Hair follicle dermal papilla cell (primary cell): ENCODE measurements around the gene RECQL. TPM values are rescaled to one million over a fixed set of nuclear protein-coding genes. Genes with fewer than 3 reads are reported as not detected.

Experiments
- total RNA-seq: library from RNA; depleted of rRNA; stranded (reverse); fragments of >200 nt; gene quantifications from 2 replicates; pipeline ENCODE4 v1.2.3, GENCODE V29; 2012

Gene RECQL, protein sequence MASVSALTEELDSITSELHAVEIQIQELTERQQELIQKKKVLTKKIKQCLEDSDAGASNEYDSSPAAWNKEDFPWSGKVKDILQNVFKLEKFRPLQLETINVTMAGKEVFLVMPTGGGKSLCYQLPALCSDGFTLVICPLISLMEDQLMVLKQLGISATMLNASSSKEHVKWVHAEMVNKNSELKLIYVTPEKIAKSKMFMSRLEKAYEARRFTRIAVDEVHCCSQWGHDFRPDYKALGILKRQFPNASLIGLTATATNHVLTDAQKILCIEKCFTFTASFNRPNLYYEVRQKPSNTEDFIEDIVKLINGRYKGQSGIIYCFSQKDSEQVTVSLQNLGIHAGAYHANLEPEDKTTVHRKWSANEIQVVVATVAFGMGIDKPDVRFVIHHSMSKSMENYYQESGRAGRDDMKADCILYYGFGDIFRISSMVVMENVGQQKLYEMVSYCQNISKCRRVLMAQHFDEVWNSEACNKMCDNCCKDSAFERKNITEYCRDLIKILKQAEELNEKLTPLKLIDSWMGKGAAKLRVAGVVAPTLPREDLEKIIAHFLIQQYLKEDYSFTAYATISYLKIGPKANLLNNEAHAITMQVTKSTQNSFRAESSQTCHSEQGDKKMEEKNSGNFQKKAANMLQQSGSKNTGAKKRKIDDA
- 44.9 and 53.4 TPM in 2 replicates for total RNA-seq

DNA sequence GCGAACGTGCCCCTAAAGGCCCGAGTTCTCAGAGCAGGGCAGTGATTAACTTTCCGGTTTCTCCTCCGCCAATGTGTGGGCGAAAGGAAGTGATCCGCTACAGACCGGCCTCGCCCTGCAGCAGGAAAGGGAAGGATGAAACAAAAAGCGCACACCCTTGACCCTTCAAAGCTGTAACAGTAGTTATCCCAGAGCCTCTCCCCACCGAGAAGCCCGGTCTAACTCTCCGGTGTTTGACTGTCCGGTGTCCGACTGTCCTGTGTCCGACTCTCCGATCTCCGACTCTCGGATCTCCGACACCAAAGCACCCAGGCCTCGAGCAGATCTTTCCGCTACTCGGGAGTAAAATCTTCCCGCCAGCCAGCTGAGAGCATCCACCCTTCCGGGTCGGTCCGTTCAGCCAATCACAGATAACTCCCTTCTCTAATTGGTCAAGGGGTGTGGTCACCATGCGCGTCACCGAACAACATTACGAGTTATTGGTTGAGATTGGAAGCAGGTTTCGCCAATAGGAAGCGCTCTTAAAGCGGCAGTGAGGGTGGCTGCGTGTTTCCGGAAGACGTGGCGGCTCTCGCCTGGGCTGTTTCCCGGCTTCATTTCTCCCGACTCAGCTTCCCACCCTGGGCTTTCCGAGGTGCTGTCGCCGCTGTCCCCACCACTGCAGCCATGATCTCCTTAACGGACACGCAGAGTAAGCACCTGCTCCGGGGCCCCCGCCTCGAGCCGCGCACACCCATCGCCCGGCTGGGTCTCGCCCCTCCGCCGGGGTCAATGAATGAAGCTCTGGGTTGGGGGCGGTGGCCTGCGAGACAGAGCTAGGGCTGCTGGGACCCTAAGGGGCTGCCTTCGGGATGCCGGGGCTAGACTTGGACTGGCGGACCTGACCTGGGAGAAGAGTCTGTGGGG lies at the start of gene RECQL, which contains the start of gene GOLT1B:
Gene RECQL, minus strand, starts transcription at position 378 of the 906 bp plus-strand sequence. CDS start 2,065 bp downstream, outside the sequence.
Gene GOLT1B, plus strand, starts transcription at position 532 of the 906 bp plus-strand sequence. Its CDS starts 135 bp downstream, at position 667.

DNA sequence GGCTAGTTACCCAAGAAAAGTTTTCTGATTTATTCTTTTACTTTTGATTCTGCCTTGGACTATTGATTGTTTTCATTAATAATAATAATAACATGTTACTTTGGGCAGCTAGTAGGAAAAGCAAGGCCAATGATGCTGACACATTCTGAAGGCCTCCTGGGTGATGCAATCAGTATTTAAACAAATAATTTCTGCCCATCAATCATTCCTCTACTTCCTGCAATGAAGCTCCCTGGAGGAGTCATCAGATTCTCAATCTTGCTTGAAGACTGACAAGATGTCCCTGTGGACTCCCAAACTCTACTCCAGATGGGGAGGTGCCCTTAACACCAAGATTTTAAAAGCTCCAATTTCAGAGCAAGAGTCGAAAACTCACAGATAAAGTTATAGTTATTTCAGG lies 24.6 kb upstream of the RECQL start, which contains the start of gene SPX:
Gene SPX, plus strand, starts transcription at position 244 of the 400 bp plus-strand sequence. CDS start 177 bp downstream, outside the sequence.

Other genes starting within 250 kb of the RECQL start
- gene SLCO1A2, start 166.7 kb downstream of the RECQL start, total RNA-seq, result not detected in 2 replicates
- not detected in 2 replicates for gene IAPP, start 128.7 kb downstream of the RECQL start, total RNA-seq
- 18.1 and 18.5 TPM in 2 replicates for gene PYROXD1, start 64.0 kb downstream of the RECQL start, total RNA-seq
- 70.6 and 80.4 TPM in 2 replicates for gene GOLT1B, start 154 bp upstream of the RECQL start, total RNA-seq
- 0.32 TPM in 1 of 2 replicates, not detected in the other for gene SPX, start 24.7 kb upstream of the RECQL start, total RNA-seq
- gene GYS2, start 103.2 kb upstream of the RECQL start, total RNA-seq, result not detected in 2 replicates
- 267 and 295 TPM in 2 replicates for gene LDHB, start 156.2 kb upstream of the RECQL start, total RNA-seq